Measurements from ENCODE around the gene CFAP46. TPM values are rescaled to one million over a fixed set of nuclear protein-coding genes. Genes with fewer than 3 reads are reported as not detected.
A peak's percentile ranks its signal among the peaks of the same experiment; 100 is the strongest.

CFAP46 gene
- total RNA-seq, 1 donor from 2014 or later, result 1.5 TPM

GRCh38 chr10:132921818-132922807, 20.3 kb downstream of the CFAP46 start:
- DNase-seq, result peak; percentile 28
- intact Hi-C loops (cut with micrococcal nuclease), result no loop called here

GRCh38 chr10:132921086-132921485, 21.3 kb downstream of the CFAP46 start:
- ATAC-seq (no peak), DNase-seq (peak; percentile 15)
- intact Hi-C loops (cut with micrococcal nuclease), result no loop called here

More at GRCh38 chr10:132921818-132922807, 20.3 kb downstream of the CFAP46 start:
- no peak for ATAC-seq

- no peak for DNase-seq
- intact Hi-C loops (cut with micrococcal nuclease), result no loop called here
- ATAC-seq, result no peak
Measured at GRCh38 chr10:132920101-132920925, 22.1 kb downstream of the CFAP46 start.

GRCh38 chr10:132919374-132920100, 22.8 kb downstream of the CFAP46 start:
- ATAC-seq (no peak), DNase-seq (peak; percentile 16)
- intact Hi-C loops (cut with micrococcal nuclease), result no loop called here

GRCh38 chr10:132918617-132919373, 23.6 kb downstream of the CFAP46 start:
- DNase-seq, result peak; percentile 22
- intact Hi-C loops (cut with micrococcal nuclease), result no loop called here
- ATAC-seq, result no peak

- ATAC-seq, result no peak
- no peak for DNase-seq
- intact Hi-C loops (cut with micrococcal nuclease), result no loop called here
Measured at GRCh38 chr10:132918264-132918616, 24.1 kb downstream of the CFAP46 start.

- DNase-seq, result peak; percentile 18
- intact Hi-C loops (cut with micrococcal nuclease), result no loop called here
- ATAC-seq, result no peak
Measured at GRCh38 chr10:132916956-132917666, 25.3 kb downstream of the CFAP46 start.

GRCh38 chr10:132916421-132916841, 25.9 kb downstream of the CFAP46 start:
- peak; percentile 9 for DNase-seq
- ATAC-seq, result no peak
- intact Hi-C loops (cut with micrococcal nuclease), result no loop called here

- peak; percentile 22 for DNase-seq
- no peak for ATAC-seq
- intact Hi-C loops (cut with micrococcal nuclease), result no loop called here
Measured at GRCh38 chr10:132915411-132915810, 27.0 kb downstream of the CFAP46 start.

GRCh38 chr10:132914732-132915131, 27.6 kb downstream of the CFAP46 start:
- no peak for ATAC-seq
- intact Hi-C loops (cut with micrococcal nuclease), result no loop called here
- peak; percentile 9 for DNase-seq

- ATAC-seq (no peak), DNase-seq (peak; percentile 12)
- intact Hi-C loops (cut with micrococcal nuclease), result no loop called here
Measured at GRCh38 chr10:132913559-132914115, 28.7 kb downstream of the CFAP46 start.

GRCh38 chr10:132912713-132913558, 29.4 kb downstream of the CFAP46 start:
- DNase-seq (peak; percentile 31), ATAC-seq (no peak)
- intact Hi-C loops (cut with micrococcal nuclease), result no loop called here

- ATAC-seq, result no peak
- no peak for DNase-seq
Measured at GRCh38 chr10:132912225-132912712, 30.1 kb downstream of the CFAP46 start.

GRCh38 chr10:132911786-132912097, 30.6 kb downstream of the CFAP46 start:
- DNase-seq (peak; percentile 19), ATAC-seq (no peak)
- intact Hi-C loops (cut with micrococcal nuclease), result no loop called here

More at GRCh38 chr10:132912225-132912712, 30.1 kb downstream of the CFAP46 start:
- intact Hi-C loops (cut with micrococcal nuclease), result no loop called here

GRCh38 chr10:132910901-132911785, 31.2 kb downstream of the CFAP46 start:
- DNase-seq, result peak; percentile 26
- no peak for ATAC-seq
- intact Hi-C loops (cut with micrococcal nuclease), result no loop called here
